NCI-H1092 treated with DMSO at 0.1 percent for 48 hours (cell line): ENCODE data around the gene TBC1D10B.
"Not testable (repeated sequence)": the region's sequence is repeated elsewhere in the genome, so short reads cannot be mapped to it uniquely, and the experiment has no call there.

Experiments
- DNase-seq: peaks from one replicate; lab custom pipeline; 2025; lab: John Stamatoyannopoulos, UW

Gene TBC1D10B

GRCh38 chr16:30335028-30335597 lies 35.2 kb downstream of the TBC1D10B start:
- DNase-seq: peak; percentile 73

- DNase-seq: peak; percentile 39
Observed at GRCh38 chr16:30334473-30334989, 35.8 kb downstream of the TBC1D10B start.

- not testable (repeated sequence) for DNase-seq
Observed at GRCh38 chr16:30324220-30324619, 46.1 kb downstream of the TBC1D10B start.

- DNase-seq: not testable (repeated sequence)
Observed at GRCh38 chr16:30318647-30319046, 51.6 kb downstream of the TBC1D10B start.

GRCh38 chr16:30310937-30311336 lies 59.4 kb downstream of the TBC1D10B start:
- not testable (repeated sequence) for DNase-seq

GRCh38 chr16:30309255-30309654 lies 61.0 kb downstream of the TBC1D10B start:
- not testable (repeated sequence) for DNase-seq
